Measurements from ENCODE around the gene IL1B. TPM values are rescaled to one million over a fixed set of nuclear protein-coding genes. Genes with fewer than 3 reads are reported as not detected.

Gene IL1B
- total and polyA plus RNA-seq, 2 of the 8 experiments (the other 6 are each of a cell fraction or from before 2014, with no cell fraction given), result not detected

GRCh38 chr2:112807233-112807807 lies 29.3 kb downstream of the IL1B start:
- FAIRE-seq (no peak), DNase-seq (ENCODE audit: low read depth in 1 of 2, low spot score in 2 of 2) (no peak)
- Histone ChIP-seq H2BK15ac (ENCODE audit: low read length) (no peak overlapping the region), H3K23me2 (ENCODE audit: low read depth, low read length) (no peaks in the 10 kb centered on the region), H3K4me1 (replicated peaks in 1 of 4; ENCODE audit: control insufficient read depth in 3 of 4, insufficient read depth in 4 of 4, low read length in 3 of 4) (peaks cover 0 to under 1% (median 0%) of the 10 kb centered on the region in 4 experiments; a peak in 3 of 7 replicates), H2AK5ac (ENCODE audit: low read depth, low read length) (no peak overlapping the region), H3K79me1 (ENCODE audit: low read depth, low read length) (no peaks in the 10 kb centered on the region), H3K56ac (replicated peaks; ENCODE audit: insufficient read length, low read depth, low read length) (no peak overlapping the region), H4K5ac (ENCODE audit: insufficient read length, low read depth, low read length) (no peak overlapping the region), H3K9me3 (ENCODE audit: insufficient read depth in 2 of 2, low read depth in 1 of 2, low read length in 1 of 2) (no peaks in the 10 kb centered on the region), H3K18ac (ENCODE audit: extremely low read depth, low read length) (no peak overlapping the region), H2BK120ac (replicated peaks; ENCODE audit: low read depth, low read length) (no peak overlapping the region), H3K23ac (ENCODE audit: insufficient read length) (no peak overlapping the region), H4K8ac (ENCODE audit: extremely low read depth, insufficient read depth, low read length) (no peak overlapping the region), H3K4ac (replicated peaks; ENCODE audit: insufficient read length, low read depth, low read length) (no peak overlapping the region), H4K91ac (replicated peaks; ENCODE audit: insufficient read length, low read length) (no peak overlapping the region), H3K79me2 (ENCODE audit: control insufficient read depth in 1 of 2, insufficient read depth in 2 of 2, low read length in 2 of 2) (no peaks in the 10 kb centered on the region), H3K27me3 (replicated peaks in 1 of 4; ENCODE audit: control insufficient read depth in 3 of 4, extremely low read depth in 1 of 4, insufficient read depth in 3 of 4, low read length in 3 of 4) (no peaks in the 10 kb centered on the region), H2BK20ac (ENCODE audit: low read length) (no peak overlapping the region), H4K20me1 (replicated peaks in 1 of 2; ENCODE audit: control insufficient read depth in 1 of 2, insufficient read depth in 2 of 2, low read length in 2 of 2) (no peaks in the 10 kb centered on the region), H3K4me3 (ENCODE audit: extremely low read depth in 1 of 4, insufficient read depth in 2 of 4, low read depth in 3 of 4, low read length in 4 of 4) (no peak overlapping the region), H3K14ac (ENCODE audit: insufficient read length) (no peak overlapping the region), H3K36me3 (ENCODE audit: control insufficient read depth in 2 of 4, insufficient read depth in 4 of 4, low read length in 3 of 4) (no peaks in the 10 kb centered on the region), H2BK5ac (ENCODE audit: low read depth, low read length) (no peak overlapping the region), H3K9ac (replicated peaks in 1 of 4; ENCODE audit: extremely low read depth in 1 of 4, low read depth in 3 of 4, low read length in 3 of 4) (no peak overlapping the region), H2BK12ac (ENCODE audit: low read depth, low read length) (no peak overlapping the region), H3K4me2 (ENCODE audit: insufficient read depth in 1 of 2, low read depth in 2 of 2, low read length in 2 of 2) (no peak overlapping the region), H3K27ac (ENCODE audit: low read depth, low read length) (no peak overlapping the region), H2AFZ (ENCODE audit: low read length) (no peak overlapping the region)
- POLR2A ChIA-PET (ENCODE audit: partially characterized antibody), result no interaction called here
- TF ChIP-seq POLR2A (IDR thresholded peaks at IDR 0.05; ENCODE audit: control extremely low read depth in 1 of 2, low read depth in 2 of 2, low read length in 2 of 2), result no peak
- TF ChIP-seq HDAC6 (IDR thresholded peaks at IDR 0.05; ENCODE audit: low read depth, low read length), result no peak
- no peak for TF ChIP-seq POU5F1 (IDR thresholded peaks at IDR 0.05; ENCODE audit: low read depth, low read length)
- no peak for TF ChIP-seq RBBP5 (IDR thresholded peaks at IDR 0.05; ENCODE audit: borderline replicate concordance, low read depth, low read length)
- TF ChIP-seq, protein P1, sequence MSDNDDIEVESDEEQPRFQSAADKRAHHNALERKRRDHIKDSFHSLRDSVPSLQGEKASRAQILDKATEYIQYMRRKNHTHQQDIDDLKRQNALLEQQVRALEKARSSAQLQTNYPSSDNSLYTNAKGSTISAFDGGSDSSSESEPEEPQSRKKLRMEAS (IDR thresholded peaks at IDR 0.05), result no peak
- no peak for TF ChIP-seq KDM4A (IDR thresholded peaks at IDR 0.05; ENCODE audit: low read depth, low read length, severe bottlenecking)
- TF ChIP-seq SIRT6 (IDR thresholded peaks at IDR 0.05; ENCODE audit: low read length), result no peak
- TF ChIP-seq FOSL1 (IDR thresholded peaks at IDR 0.05; ENCODE audit: insufficient read depth, low read depth, low read length), result no peak
- no peak for TF ChIP-seq TAF1 (IDR thresholded peaks at IDR 0.05; ENCODE audit: low read depth, low read length)
- TF ChIP-seq BCL11A (IDR thresholded peaks at IDR 0.05; ENCODE audit: low read depth in 2 of 2, low read length in 2 of 2), result no peak
- no peak for TF ChIP-seq CHD2 (IDR thresholded peaks at IDR 0.05; ENCODE audit: low read length)
- WGBS, 2 experiments (ENCODE audit: extremely low coverage in 1 of 2, insufficient coverage in 1 of 2, insufficient read length in 1 of 2, insufficient replicate concordance in 2 of 2, low coverage in 1 of 2, low lambda C conversion rate in 2 of 2, missing lambda C conversion rate in 1 of 2), result 95% methylated on average over 3 of the region's 3 CpGs; no CpG with 5 or more reads in 1 of the 2 experiments
- CTCF ChIA-PET (ENCODE audit: partially characterized antibody), result interaction anchor here (0.7 to 1.2 kb wide), 3 partner anchors 44 to 79 kb away, joined by 3 to 6 read pairs (median 3); no protein-coding TSS in a partner anchor

Data from H1 (cell line).